HL-60/S4 treated with phorbol 12-myristate 13-acetate at 8.2 ng/mL for 4 days and 3 days (cell line): ENCODE data around the gene PSMD4.
"Not testable (repeated sequence)": the region's sequence is repeated elsewhere in the genome, so short reads cannot be mapped to it uniquely, and the experiment has no call there.

Experiments used
- in situ Hi-C: fragments of 300-500 bp; cut with MboI; formaldehyde crosslinking; loops from 2 replicates; pipeline ENCODE4 v1.15.0; 2022; ENCODE audit warnings: low sequenced_read_pairs

PSMD4 gene

DNA sequence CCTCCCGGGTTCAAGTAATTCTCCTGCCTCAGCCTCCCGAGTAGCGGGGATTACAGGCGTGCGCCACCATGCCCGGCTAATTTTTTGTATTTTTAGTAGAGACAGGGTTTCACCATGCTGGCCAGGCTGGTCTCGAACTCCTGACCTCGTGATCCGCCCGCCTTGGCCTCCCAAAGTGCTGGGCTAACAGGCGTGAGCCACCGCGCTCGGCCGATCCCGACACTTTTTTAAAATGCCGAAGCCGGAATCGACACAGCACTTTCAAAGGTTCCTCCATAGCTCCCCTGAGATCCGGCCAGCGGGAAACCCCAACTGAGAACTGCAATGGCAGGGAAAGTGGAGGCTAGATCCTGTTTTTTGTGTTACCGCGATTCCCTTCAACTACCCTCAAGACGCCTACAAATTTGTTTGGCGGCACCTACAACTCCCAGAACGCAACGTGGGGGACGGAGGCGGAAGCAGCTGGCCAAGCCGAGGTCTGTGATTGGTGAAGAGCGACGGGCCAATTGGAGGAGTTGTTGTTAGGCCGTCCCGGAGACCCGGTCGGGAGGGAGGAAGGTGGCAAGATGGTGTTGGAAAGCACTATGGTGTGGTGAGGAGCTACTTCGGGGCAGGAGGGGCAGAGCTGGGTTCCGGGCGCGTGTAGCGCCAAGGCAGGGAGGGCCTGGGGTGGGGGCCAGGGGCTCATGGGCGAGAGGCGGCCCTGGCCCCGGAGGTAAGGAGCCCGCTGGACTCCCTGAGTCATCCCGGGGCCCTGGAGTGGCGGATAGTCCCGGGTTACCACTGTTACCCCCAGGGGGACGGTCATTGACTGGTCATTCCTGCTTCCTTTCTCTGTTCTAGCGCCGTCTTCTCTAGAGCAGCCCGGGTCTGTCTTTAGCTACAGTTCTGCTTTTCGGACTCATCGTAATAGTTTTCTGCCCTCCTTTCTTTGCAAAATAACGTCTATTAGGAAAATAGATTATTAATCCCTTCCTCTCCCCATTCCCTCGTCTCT lies at the start of gene PSMD4:
PSMD4 (plus strand) TSS at position 518 of the 997 bp plus-strand sequence; CDS start at position 567, 49 bp downstream.
- in situ Hi-C loops = no loop called here

DNA sequence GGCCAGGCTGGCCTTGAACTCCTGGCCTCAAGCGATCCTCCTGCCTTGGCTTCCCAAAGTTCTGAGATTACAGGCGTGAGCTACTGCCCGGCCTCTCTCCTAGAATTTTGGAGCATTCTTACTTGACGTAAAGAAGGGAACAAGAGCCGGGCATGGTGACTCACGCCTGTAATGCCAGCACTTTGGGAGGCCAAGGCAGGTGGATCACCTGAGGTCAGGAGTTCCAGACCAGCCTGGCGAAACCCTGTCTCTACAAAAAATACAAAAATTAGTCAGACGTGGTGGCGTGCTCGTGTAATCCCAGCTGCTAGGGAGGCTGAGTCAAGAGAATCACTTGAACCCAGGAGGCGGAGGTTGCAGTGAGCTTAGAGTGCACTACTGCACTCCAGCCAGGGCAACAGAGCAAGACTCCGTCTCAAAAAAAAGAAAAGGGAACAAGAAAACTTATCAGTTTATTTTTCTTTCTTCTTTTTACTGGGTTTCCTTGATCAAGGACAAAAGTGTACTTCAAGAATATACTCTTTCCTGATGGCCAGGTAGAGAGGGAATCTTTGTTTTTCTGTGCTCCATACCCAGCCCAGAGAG lies 49.1 kb upstream of the PSMD4 start:
- in situ Hi-C loops = not testable (repeated sequence)

DNA sequence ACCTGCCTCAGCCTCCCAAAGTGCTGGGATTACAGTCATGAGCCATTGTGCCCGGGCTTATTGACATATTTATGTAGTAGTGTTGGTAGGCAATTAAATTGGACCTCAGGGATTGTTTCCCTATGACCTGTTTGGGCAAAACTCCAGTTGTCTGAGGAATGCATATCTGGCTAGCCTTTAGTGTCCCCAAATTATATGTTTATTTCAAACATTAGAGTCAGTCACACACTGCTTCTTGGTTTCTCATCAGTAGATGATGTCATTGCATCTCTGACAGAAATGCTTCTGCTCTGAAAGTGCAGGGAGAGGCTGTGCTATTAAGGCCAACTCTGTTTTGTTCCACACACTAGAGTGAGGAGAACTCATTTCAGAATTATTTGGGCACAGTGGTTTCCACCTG lies 43.7 kb upstream of the PSMD4 start:
- in situ Hi-C loops = no loop called here

DNA sequence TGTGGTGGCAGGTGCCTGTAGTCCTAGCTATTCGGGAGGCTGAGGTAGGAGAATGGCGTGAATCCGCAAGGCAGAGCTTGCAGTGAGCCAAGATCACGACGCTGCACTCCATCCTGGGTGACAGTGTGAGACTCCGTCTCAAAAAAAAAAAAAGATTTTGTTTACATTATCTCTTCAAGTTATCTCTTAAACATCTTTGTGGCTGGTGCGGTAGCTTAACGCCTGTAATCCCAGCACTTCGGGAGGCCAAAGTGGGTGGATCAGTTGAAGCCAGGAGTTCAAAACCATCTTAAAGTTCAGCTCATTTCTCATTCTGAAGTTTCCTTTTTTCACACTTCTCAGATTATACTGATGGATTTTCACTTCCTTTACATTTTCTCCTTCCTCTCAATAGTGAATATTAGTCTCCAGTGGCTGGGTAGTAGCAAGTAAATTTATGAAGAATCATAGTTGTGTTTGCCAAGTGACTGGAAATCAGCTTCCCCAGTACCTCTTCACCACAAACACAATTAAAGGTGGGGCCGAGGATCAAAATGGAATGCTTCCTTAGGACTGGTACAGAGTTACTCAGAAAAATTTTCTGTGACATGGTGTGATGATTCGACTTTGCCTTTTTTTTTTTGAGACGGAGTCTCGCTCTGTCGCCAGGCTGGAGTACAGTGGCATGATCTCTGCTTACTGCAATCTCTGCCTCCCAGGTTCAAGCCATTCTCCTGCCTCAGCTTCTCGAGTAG lies 42.4 kb upstream of the PSMD4 start:
- in situ Hi-C loops = no loop called here

DNA sequence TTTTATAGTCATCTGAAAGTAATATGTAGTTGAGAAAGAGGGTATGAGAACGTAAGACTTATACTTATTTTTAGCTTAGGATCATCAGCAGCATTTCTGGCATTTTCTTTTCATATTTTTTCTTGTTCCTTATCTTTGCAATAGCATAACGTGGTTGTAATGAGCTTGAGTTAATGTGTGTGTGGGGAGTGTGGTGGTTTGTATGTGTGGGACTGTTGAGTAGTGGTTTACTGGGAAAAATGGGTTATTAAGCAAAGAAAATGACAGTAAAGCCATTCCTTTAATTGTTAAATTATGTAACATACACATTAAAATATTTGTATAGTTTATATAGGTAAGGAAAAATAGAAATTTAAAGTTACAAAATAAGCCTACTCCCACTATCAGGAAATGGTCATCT lies 41.0 kb upstream of the PSMD4 start:
- in situ Hi-C loops = no loop called here

DNA sequence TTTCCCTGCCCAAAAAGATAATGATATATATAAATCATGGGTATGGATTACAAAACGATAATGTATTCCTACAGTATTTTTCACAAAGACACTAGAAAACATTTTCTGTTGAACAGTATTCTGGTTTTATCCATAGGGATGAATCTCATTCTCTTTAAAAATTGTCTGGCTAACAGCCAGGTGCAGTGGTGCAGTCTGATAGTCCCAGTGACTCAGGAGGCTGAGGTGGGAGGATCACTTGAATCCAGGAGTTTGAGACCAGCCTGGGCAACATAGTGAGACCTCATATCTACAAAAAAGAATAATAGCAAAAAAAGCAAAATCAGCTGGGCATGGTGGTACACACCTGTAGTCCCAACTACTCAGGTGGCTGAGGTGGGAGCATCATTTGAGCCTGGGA lies 32.9 kb upstream of the PSMD4 start:
- in situ Hi-C loops = no loop called here

DNA sequence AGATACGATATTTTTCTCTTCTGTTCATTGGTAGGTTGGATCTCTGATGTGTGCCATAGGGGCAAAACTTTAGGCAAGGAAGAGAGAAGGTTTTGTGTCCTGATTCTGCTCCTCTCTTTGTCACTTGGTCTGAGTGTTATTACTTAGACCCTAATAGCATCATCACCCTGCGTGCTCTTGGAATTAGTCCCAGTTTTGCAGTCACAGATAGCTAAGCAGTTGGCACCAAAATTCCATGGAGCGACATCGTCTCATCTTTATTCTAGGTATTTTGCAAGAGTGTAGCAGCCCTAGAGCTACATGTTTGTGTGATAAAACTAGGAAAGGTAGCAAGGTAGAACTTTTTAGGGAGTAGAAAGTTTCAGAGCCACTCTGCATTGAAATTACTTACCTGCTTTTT lies 32.4 kb upstream of the PSMD4 start:
- in situ Hi-C loops = no loop called here

DNA sequence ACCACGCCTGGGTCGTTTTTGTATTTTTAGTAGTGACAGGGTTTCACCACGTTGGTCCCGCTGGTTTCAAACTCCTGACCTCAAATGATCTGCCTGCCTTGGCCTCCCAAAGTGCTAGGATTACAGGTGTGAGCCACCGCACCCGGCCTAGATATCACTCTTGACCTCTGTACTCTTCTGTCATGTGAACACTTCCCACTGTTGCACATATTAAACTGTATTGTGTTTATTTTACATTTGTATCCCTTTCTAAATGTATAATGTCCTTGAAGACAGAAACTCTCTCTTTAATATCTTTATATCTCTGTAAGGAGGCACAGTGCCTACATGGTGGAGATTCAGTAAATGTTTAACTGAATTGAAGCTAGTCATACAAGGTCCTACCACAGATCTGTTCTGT lies 19.3 kb upstream of the PSMD4 start:
- in situ Hi-C loops = no loop called here

DNA sequence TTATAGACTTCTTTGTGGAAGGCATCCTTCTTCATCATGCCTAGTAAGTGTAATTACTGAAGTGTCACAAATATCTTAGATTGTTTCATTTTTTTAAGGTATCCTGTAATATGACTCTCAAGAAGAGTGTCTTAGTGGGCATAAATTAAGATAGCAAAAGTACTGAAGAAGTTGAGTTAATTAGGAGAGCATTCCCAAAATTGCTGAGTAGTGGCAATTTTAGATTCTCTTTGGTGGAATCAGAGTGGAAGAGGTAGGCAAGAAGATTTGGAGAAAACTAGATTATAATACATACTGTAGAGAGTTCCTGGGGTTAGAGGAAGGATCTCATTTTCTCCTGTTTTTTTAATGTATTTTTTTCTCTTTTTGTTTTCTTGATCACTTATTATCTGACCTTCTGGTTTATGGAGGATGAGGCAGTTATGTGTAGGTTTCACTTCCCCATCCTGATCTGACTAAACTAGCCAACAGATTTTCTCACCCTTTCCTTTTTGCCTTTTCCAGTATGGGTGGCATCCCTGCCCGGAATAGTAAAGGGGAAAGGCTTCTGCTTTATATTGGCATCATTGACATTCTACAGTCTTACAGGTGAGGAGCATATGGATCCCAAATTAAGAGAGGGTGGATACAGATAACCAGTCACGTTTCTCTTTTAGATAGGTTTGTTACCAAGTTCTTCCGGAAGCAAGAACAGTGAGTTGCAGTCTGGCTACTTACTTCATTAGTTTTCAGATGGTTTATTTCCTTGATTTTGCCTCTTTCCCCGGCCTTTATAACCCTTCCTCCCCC lies 16.7 kb upstream of the PSMD4 start:
- in situ Hi-C loops = no loop called here

DNA sequence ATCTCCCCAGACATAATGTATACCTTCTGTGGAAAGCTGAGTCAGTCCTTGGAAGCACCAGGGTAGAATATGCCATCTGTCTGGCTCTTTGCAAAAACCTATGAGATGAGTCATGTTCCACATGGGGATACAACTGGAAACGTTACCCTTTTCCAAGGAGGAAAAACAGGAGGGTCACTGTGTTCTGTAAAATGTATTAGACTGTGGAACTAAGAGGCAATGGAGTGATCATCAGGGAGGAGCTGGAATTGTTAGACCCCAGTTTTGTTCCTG lies 16.1 kb upstream of the PSMD4 start:
- in situ Hi-C loops = no loop called here

DNA sequence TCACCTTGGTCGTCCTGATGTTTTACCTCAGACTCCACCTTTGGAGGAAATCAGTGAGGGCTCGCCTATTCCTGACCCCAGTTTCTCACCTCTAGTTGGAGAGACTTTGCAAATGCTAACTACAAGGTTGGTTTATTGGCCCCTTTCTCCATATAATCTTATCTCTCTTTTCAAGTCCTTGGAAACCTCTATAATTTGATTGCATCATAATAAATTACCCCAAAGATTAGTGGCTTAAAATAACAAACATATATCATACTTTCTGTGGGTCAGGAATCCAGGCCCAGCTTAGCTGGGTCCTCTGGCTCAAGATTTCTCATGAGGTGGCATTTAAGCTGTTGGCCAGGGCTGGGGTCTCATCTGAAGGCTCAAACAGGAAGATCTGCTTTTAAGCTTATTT lies 12.1 kb upstream of the PSMD4 start:
- in situ Hi-C loops = no loop called here

DNA sequence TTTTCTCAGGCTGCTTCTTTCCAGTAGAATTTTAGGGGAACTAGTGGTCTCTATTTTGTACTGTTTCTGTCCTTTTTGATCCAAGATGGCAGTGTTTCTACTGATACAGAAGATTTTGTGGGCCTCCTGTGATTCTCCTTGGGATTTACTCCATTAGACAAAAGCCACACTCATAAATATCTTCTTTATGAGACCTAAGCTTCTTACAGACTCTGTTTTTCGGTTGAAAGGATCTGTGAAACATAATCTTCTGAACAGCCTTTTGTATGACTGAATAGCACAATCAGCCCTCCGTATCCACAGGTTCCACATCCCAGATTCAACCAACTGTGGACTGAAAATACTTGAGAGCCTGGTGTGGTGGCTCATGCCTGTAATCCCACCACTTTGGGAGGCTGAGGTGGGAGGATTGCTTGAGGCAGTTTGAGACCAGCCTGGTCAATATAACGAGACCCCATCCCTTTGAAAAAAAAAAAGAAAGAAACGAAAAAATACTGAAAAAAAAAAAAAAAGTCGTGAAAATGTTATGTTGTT lies 10.8 kb upstream of the PSMD4 start:
- in situ Hi-C loops = no loop called here

DNA sequence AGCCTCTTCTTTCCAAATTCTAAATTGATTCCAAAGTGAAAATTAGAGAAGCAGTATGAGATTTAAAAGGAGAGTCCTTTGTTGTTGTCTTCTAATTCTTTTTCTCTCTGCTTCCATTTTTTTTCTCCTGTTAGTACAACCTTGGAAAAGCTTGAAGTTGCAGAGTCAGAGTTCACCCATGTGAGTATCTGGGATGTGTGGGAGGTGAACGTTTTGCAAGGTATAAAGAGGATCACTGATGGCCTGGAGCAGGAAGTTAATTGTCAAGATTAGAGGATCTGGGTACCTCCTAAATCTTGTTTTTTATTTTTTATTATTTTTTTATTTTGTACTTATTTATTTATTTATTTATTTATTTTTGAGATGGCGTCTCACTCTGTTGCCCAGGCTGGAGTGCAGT lies 7.7 kb upstream of the PSMD4 start:
- in situ Hi-C loops = no loop called here

DNA sequence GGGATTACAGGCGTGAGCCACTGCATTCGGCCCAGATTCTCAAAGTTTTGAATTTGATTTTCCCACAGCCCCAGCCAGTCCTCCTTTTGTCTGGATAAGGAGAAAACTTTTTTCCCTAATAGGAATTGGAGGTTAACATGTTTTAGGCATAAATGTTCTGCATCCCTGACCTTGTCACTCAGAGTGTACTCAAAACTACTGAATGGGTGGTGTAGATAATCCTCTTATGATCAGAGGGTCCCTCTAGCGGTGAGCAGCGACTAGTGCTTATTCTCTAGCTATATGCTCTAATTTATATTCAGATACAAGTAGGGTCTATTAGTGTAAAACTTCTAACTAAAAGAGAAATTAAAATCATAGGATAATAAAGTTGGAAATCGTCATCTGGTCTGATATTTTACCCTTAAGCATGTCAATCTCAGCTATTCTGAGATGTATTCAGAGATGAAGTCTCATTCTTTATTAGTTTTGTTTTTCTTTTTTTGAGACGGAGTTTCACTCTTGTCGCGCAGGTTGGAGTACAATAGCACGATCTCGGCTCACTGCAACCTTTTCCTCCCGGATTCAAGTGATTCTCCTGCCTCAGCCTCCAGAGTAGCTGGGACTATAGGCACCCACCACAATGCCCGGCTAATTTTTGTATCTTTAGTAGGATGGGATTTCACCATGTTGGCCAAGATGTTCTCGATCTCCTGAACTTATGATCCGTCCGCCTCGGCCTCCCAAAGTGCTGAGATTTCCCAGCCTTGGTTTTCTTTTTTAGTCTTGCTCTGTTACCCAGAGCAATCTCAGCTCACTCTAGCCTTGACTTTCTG lies 2.7 kb upstream of the PSMD4 start:
- in situ Hi-C loops = no loop called here

DNA sequence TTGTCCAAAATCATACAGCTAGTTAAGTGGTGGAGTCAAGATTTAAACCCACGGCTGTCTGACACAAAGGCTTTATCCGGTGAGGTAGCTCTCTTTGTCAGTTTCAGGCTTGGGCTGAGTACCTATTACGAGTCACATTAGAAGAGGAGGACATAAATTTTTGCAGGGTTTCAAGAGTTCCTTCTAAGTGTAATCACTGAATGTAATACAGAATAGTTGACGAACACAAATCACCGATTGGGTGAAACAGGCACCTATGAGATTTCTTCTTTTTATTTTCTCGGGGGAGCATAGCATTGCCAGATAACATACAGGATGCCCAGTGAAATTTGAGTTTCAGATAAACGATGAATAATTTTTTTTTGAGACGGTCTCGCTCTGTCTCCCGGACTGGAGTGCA lies 847 bp downstream of the PSMD4 start:
- in situ Hi-C loops = no loop called here

DNA sequence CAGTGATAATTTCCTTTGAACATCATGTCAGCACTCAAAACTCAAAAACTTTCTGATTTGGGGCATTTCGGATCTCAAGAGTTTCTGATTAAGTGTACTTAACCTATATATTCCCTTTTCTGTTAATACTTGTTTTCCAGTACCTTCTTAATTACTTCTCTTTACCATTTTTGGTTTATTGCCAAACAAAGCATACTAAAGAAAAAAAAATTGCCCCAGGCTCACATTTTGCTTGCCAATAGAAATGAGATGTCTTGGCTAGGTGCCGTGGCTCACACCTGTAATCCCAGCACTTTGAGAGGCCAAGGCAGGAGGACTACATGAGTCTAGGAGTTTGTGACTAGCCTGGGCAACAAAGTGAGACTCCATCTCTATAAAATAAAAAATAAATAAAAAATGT lies 4.8 kb downstream of the PSMD4 start:
- in situ Hi-C loops = no loop called here

DNA sequence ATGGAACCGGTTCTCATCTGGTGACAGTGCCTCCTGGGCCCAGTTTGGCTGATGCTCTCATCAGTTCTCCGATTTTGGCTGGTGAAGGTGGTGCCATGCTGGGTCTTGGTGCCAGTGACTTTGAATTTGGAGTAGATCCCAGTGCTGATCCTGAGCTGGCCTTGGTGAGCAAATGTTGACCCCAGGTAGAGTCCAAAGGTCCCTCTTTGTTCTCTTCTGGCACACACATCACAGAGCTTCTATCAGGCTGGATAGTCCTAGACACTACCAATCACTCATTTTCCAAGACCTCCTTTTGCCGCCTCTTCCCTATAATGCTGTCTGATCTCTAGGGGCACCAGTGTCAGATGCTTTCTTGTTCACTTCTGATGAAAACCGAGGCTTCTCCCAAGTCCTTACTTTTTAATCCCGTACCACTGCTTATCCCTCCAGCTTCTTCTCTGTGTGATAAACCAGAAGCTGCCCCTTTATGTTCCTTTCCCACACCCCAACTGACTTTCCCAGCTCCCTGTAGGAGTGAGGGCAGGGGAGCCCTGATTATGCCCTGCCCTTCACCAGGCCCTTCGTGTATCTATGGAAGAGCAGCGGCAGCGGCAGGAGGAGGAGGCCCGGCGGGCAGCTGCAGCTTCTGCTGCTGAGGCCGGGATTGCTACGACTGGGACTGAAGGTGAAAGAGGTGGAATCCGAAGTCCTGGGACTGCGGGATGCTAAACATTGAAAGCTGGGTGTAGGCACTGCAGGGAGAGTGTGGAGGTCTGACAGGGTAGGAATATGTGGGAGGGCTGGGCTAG lies 11.1 kb downstream of the PSMD4 start:
- in situ Hi-C loops = no loop called here

DNA sequence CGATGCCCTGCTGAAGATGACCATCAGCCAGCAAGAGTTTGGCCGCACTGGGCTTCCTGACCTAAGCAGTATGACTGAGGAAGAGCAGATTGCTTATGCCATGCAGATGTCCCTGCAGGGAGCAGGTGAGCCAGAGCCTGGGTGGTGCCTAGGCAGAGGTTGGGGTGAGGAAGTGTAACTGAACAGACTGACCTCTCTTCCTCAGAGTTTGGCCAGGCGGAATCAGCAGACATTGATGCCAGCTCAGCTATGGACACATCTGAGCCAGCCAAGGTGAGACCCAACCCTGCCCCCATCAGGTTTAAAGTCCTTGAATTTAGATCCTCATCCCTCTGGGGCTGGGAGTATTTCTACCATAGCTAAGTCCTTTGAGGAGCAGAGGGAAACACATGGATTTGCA lies 11.8 kb downstream of the PSMD4 start:
- in situ Hi-C loops = no loop called here

DNA sequence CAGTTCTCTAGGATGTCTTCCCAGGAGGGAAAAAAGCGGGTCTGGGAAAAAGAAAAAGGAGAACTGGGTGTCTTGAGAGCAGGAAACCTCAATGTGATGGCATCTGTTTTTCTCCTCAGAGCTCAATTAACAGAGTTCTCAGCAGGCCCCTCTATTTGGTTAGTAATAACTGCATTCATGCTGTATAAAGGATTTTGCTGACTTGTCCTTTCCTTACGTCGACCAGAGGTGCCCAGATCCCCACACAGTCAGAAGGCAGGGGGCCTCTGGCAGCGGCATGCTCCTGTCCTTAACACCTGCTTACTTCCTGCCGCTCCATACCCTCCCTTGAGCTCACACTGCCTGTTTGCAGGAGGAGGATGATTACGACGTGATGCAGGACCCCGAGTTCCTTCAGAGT lies 12.3 kb downstream of the PSMD4 start:
- in situ Hi-C loops = no loop called here
